Panc1 (cell line): ENCODE data around the gene CCL26. TPM values are rescaled to one million over a fixed set of nuclear protein-coding genes. Genes with fewer than 3 reads are reported as not detected.
"Not testable (repeated sequence)": the region's sequence is repeated elsewhere in the genome, so short reads cannot be mapped to it uniquely, and the experiment has no call there.

Experiments used
- ATAC-seq: fragments of 200-7000 bp; cut with Tn5 transposase; 2 replicates; pipeline ENCODE4 v1.9.1; 2020; ENCODE audit warnings: mild to moderate bottlenecking, moderate library complexity
- BruUV-seq: library from RNA; stranded (reverse); fragments of 400-500 nt; replicated peaks from 2 replicates; lab custom pipeline; 2021; lab: Mats Ljungman, UMichigan
- CTCF ChIA-PET: fragments of 300-600 bp; sonication (Branson Sonifier 250); formaldehyde crosslinking; loops from one replicate; lab custom pipeline; 2022; ENCODE audit warnings: antibody characterized with exemption; lab: Charles Lee
- POLR2A ChIA-PET: fragments of 300-600 bp; sonication (Branson Sonifier 250); formaldehyde crosslinking; loops from one replicate; lab custom pipeline; 2022; ENCODE audit warnings: antibody characterized with exemption; lab: Charles Lee
- DNase-seq: peaks from one replicate; pipeline ENCODE4 v3.0.0-alpha.2; 2010; ENCODE audit warnings: low read depth, low spot score
- H3K27ac ChIP-seq: 2 replicates; pipeline ENCODE4 v1.5.1; 2011; ENCODE audit warnings: mild to moderate bottlenecking, low read length, inconsistent platforms
- H3K27me3 ChIP-seq: fragments of 200-500 bp; sonication (Bioruptor generic); 2 replicates; pipeline ENCODE4 v1.6.0; 2014; ENCODE audit warnings: low read length, inconsistent platforms; ENCODE audit not compliant: control insufficient read depth, insufficient read depth
- H3K36me3 ChIP-seq: fragments of 200-500 bp; sonication (Bioruptor generic); 2 replicates; pipeline ENCODE4 v1.5.1; 2014; ENCODE audit warnings: inconsistent platforms, mild to moderate bottlenecking, low read length, moderate library complexity; ENCODE audit not compliant: control insufficient read depth, insufficient read depth
- H3K4me1 ChIP-seq: 2 replicates; pipeline ENCODE4 v1.5.1; 2011; ENCODE audit warnings: inconsistent platforms, mild to moderate bottlenecking, low read length, moderate library complexity; ENCODE audit not compliant: control insufficient read depth, insufficient read depth
- H3K4me3 ChIP-seq, 2 experiments: 2 replicates each; pipeline ENCODE4 v1.5.1; 2011 to 2012; ENCODE audit warnings: low read depth in 2 of 2, low read length in 2 of 2, mild to moderate bottlenecking in 2 of 2, inconsistent platforms in 1 of 2, moderate library complexity in 1 of 2
- H3K9me3 ChIP-seq: fragments of 200-500 bp; sonication (Bioruptor generic); 2 replicates; pipeline ENCODE4 v1.5.1; 2014; ENCODE audit warnings: low read depth, mild to moderate bottlenecking, inconsistent platforms, low read length, moderate library complexity; ENCODE audit not compliant: control insufficient read depth, insufficient read depth
- POLR2AphosphoS5 ChIP-seq: IDR thresholded peaks from 2 replicates; pipeline ENCODE4 v1.6.1; 2012; ENCODE audit warnings: mild to moderate bottlenecking, low read depth, low read length, moderate library complexity
- SIN3A ChIP-seq: IDR thresholded peaks from 2 replicates; pipeline ENCODE4 v1.6.1; 2012; ENCODE audit warnings: low read depth, mild to moderate bottlenecking, low read length, moderate library complexity, borderline replicate concordance; ENCODE audit not compliant: insufficient read depth
- TCF7L2 ChIP-seq: IDR thresholded peaks from 2 replicates; pipeline ENCODE4 v1.6.1; 2011; ENCODE audit warnings: mild to moderate bottlenecking, low read depth, low read length, inconsistent platforms
- in situ Hi-C: cut with HindIII; loops from 2 replicates; pipeline ENCODE4 v1.10.0; 2016; ENCODE audit warnings: low sequenced_read_pairs, low pct_unique_long_range_greater_than_20kb
- intact Hi-C: fragments of 100-400 bp; cut with micrococcal nuclease; formaldehyde crosslinking; loops from one replicate; pipeline ENCODE4 v1.10.0; 2022; ENCODE audit not compliant: unreplicated experiment
- total RNA-seq: library from RNA; stranded (reverse); gene quantifications from one replicate; pipeline ENCODE4 v1.2.1, GENCODE V29; 2021; ENCODE audit not compliant: unreplicated experiment
- TF ChIP-seq, protein P1 (sequence below), 2 experiments: IDR thresholded peaks; 2 replicates each; pipeline ENCODE4 v1.6.1; 2011 to 2012; ENCODE audit warnings: low read depth in 2 of 2, control low read depth in 1 of 2, low read length in 1 of 2, mild to moderate bottlenecking in 1 of 2, moderate library complexity in 1 of 2; ENCODE audit not compliant: insufficient read depth in 1 of 2
- TF ChIP-seq, protein P2 (sequence below): fragments of 450-650 bp; IDR thresholded peaks from 2 replicates; pipeline ENCODE4 v1.5.1; 2017; ENCODE audit warnings: mild to moderate bottlenecking

The CCL26 gene
- total RNA-seq, 1 experiment from 2014 or later, result not detected

DNA sequence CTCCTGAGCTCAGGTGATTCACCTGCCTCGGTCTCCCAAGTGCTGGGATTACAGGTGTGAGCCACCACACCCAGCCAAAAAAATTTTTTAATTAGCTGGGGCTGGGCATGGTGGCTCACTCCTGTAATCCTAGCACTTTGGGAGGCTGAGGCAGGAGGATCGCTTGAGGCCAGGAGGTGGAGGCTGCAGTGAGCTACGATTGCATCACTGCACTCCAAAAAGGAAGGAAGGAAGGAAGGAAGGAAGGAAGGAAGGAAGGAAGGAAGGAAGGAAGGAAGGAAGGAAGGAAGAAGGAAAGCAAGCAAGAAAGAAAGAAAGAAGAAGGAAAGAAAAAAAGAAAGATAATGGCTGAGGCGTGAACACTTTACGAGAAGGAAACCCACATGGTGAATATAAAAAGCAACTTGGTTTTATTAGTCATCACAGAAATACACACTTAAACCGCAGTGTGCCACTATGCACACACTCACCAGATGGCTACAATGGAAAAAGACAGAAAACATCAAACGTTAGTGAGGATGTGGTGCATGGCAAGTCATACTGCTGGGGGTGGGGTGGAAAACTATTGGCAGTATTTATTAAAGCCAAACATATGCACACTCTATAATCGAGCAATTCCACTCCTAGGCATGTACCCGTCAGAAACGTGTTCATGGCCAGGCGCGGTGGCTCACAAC, 4.4 kb upstream of the CCL26 start:
- intact Hi-C loops, result no loop called here
- ChIA-PET POLR2A (no interaction called here), CTCF (no interaction called here)
- peak; percentile 67 for DNase-seq
- in situ Hi-C loops, result no loop called here
- Histone ChIP-seq H3K36me3 (no peaks in the 10 kb centered on the region), H3K4me1 (no peaks in the 10 kb centered on the region), H3K27me3 (no peaks in the 10 kb centered on the region), H3K27ac (no peak overlapping the region), H3K4me3 (no peak overlapping the region), H3K9me3 (no peaks in the 10 kb centered on the region)
- BruUV-seq, result no TSS peak
- peak; percentile 60; the same call in 1 of the 2 replicates for ATAC-seq
- TF ChIP-seq SIN3A, result no peak
- TF ChIP-seq, protein P1, sequence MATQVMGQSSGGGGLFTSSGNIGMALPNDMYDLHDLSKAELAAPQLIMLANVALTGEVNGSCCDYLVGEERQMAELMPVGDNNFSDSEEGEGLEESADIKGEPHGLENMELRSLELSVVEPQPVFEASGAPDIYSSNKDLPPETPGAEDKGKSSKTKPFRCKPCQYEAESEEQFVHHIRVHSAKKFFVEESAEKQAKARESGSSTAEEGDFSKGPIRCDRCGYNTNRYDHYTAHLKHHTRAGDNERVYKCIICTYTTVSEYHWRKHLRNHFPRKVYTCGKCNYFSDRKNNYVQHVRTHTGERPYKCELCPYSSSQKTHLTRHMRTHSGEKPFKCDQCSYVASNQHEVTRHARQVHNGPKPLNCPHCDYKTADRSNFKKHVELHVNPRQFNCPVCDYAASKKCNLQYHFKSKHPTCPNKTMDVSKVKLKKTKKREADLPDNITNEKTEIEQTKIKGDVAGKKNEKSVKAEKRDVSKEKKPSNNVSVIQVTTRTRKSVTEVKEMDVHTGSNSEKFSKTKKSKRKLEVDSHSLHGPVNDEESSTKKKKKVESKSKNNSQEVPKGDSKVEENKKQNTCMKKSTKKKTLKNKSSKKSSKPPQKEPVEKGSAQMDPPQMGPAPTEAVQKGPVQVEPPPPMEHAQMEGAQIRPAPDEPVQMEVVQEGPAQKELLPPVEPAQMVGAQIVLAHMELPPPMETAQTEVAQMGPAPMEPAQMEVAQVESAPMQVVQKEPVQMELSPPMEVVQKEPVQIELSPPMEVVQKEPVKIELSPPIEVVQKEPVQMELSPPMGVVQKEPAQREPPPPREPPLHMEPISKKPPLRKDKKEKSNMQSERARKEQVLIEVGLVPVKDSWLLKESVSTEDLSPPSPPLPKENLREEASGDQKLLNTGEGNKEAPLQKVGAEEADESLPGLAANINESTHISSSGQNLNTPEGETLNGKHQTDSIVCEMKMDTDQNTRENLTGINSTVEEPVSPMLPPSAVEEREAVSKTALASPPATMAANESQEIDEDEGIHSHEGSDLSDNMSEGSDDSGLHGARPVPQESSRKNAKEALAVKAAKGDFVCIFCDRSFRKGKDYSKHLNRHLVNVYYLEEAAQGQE (IDR thresholded peaks at IDR 0.05; ENCODE audit: insufficient read depth in 1 of 2, low read depth in 2 of 2, low read length in 1 of 2), result no peak
- no peak for TF ChIP-seq TCF7L2

DNA sequence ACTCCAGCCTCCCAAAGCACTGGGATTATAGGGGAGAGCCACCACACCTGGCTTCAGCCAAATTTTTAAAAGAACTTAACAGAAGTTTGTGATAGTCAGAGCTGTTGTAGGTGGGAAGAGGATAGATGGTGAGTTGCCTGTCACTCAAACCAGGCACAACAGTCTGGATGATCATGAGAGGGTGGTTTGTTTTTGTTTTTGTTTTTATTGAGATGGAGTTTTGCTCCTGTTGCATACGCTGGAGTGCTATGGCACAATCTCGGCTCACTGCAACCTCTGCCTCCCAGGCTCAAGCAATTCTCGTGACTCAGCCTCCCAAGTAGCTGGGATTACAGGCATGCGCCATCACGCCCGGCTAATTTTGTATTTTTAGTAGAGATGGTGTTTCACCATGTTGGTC, 1.9 kb upstream of the CCL26 start:
- intact Hi-C loops, H3K27me3 ChIP-seq, H3K4me1 ChIP-seq, H3K4me3 ChIP-seq, CTCF ChIA-PET, in situ Hi-C loops, DNase-seq, H3K9me3 ChIP-seq, ATAC-seq, H3K36me3 ChIP-seq, POLR2A ChIA-PET, BruUV-seq, H3K27ac ChIP-seq: not testable (repeated sequence)

DNA sequence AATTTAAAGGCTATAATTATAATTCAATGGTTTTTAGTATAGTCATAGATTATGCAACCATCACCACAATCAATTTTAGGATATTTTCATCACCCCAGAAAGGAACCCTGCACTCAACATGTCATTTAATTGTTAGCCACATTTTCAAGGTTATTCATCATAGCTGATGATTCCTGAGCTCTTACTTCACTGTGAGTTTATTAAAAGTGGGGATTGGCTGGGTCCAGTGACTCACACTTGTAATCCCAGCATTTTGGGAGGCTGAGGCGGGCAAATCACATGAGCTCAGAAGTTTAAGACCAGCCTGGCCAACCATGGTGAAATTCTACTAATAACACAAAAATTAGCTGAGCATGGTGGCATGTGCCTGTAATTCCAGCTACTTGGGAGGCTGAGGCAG, 787 bp downstream of the CCL26 start:
- ChIA-PET POLR2A (no interaction called here), CTCF (interaction anchor here (1.1 kb wide), 1 partner anchor 9 kb away, joined by 3 read pairs; no protein-coding TSS in a partner anchor)
- H3K9me3 ChIP-seq, result no peaks in the 10 kb centered on the region
- no TSS peak for BruUV-seq
- in situ Hi-C loops, result no loop called here
- no peaks in the 10 kb centered on the region for H3K4me1 ChIP-seq
- intact Hi-C loops, result no loop called here
- no peak for ATAC-seq
- TF ChIP-seq, protein P1 (IDR thresholded peaks at IDR 0.05; ENCODE audit: insufficient read depth in 1 of 2, low read depth in 2 of 2, low read length in 1 of 2), result no peak
- TF ChIP-seq POLR2AphosphoS5, result no peak
- TF ChIP-seq TCF7L2, result no peak
- TF ChIP-seq, protein P2, sequence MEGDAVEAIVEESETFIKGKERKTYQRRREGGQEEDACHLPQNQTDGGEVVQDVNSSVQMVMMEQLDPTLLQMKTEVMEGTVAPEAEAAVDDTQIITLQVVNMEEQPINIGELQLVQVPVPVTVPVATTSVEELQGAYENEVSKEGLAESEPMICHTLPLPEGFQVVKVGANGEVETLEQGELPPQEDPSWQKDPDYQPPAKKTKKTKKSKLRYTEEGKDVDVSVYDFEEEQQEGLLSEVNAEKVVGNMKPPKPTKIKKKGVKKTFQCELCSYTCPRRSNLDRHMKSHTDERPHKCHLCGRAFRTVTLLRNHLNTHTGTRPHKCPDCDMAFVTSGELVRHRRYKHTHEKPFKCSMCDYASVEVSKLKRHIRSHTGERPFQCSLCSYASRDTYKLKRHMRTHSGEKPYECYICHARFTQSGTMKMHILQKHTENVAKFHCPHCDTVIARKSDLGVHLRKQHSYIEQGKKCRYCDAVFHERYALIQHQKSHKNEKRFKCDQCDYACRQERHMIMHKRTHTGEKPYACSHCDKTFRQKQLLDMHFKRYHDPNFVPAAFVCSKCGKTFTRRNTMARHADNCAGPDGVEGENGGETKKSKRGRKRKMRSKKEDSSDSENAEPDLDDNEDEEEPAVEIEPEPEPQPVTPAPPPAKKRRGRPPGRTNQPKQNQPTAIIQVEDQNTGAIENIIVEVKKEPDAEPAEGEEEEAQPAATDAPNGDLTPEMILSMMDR, result no peak
- no peak for TF ChIP-seq SIN3A
- no peak for DNase-seq
- no peak overlapping the region for H3K4me3 ChIP-seq
- no peak overlapping the region for H3K27ac ChIP-seq
- no peaks in the 10 kb centered on the region for H3K36me3 ChIP-seq
- no peaks in the 10 kb centered on the region for H3K27me3 ChIP-seq
